ENCODE data around the gene TIE1. TPM values are rescaled to one million over a fixed set of nuclear protein-coding genes. Genes with fewer than 3 reads are reported as not detected.

TIE1 gene
- total and polyA plus RNA-seq, 9 donors, result 6.4 to 29.3 (median 11.5) TPM

GRCh38 chr1:43337588-43337987, 36.8 kb downstream of the TIE1 start, which contains the start of gene MPL:
MPL (plus strand) TSS chr1:43337818; CDS start chr1:43337849, 31 bp downstream.
- no peaks in the 10 kb centered on the region for H3K4me1 ChIP-seq (ENCODE audit: insufficient read depth)
- TF ChIP-seq CTCF (IDR thresholded peaks at IDR 0.05), result no peak
- no peak for TF ChIP-seq POLR2A (IDR thresholded peaks at IDR 0.05)
- TF ChIP-seq EP300 (IDR thresholded peaks at IDR 0.05), result no peak
- H3K27me3 ChIP-seq, result no peaks in the 10 kb centered on the region
- H3K36me3 ChIP-seq, result no peaks in the 10 kb centered on the region
- 68 to 90% (median 75%) methylated on average over 3 of the region's 3 CpGs for WGBS, 3 donors
- no peaks in the 10 kb centered on the region for H3K9me3 ChIP-seq
- H3K4me3 ChIP-seq, result no peak within 1 kb of the TSS
- H3K27ac ChIP-seq, result no peak within 1 kb of the TSS
- DNase-seq, result no peak
- intact Hi-C loops (cut with DNase I), result no loop called here

DNA sequence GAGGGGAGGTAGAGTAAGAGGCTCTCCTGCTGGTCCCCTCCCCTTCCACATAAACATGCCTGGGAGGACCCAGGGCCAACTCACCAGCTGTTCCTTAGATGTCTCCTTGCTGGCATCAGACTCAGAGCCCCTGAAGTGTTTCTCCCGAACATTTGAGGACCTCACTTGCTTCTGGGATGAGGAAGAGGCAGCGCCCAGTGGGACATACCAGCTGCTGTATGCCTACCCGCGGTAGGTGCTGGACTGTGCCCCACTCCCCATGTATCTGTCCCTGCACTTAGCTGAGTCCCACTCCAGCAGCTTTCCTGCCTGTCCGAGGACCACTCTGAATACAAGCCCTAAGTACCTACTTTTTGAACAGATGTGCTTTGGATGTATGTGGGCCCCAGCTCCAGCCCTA, 37.2 kb downstream of the TIE1 start:
- no peak overlapping the region for H3K4me3 ChIP-seq
- H3K36me3 ChIP-seq, result no peaks in the 10 kb centered on the region
- no peak for TF ChIP-seq CTCF (IDR thresholded peaks at IDR 0.05)
- no peak for TF ChIP-seq POLR2A (IDR thresholded peaks at IDR 0.05)
- no peak for TF ChIP-seq EP300 (IDR thresholded peaks at IDR 0.05)
- no peak for DNase-seq
- no peaks in the 10 kb centered on the region for H3K9me3 ChIP-seq
- no peak overlapping the region for H3K27ac ChIP-seq
- 72 to 79% (median 77%) methylated on average over 5 of the region's 5 CpGs for WGBS, 3 donors
- no peaks in the 10 kb centered on the region for H3K27me3 ChIP-seq
- H3K4me1 ChIP-seq (ENCODE audit: insufficient read depth), result no peaks in the 10 kb centered on the region
- intact Hi-C loops (cut with DNase I), result no loop called here

- no peaks in the 10 kb centered on the region for H3K36me3 ChIP-seq
- no peaks in the 10 kb centered on the region for H3K9me3 ChIP-seq
- 92 to 98% (median 92%) methylated on average over 6 of the region's 6 CpGs for WGBS, 3 donors
- H3K27ac ChIP-seq, result no peak overlapping the region
- H3K27me3 ChIP-seq, result no peaks in the 10 kb centered on the region
- no peak overlapping the region for H3K4me3 ChIP-seq
- TF ChIP-seq EP300 (IDR thresholded peaks at IDR 0.05) (no peak), CTCF (IDR thresholded peaks at IDR 0.05) (no peak), POLR2A (IDR thresholded peaks at IDR 0.05) (no peak)
- H3K4me1 ChIP-seq (ENCODE audit: insufficient read depth), result peaks cover 1% of the 10 kb centered on the region
- intact Hi-C loops (cut with DNase I), result no loop called here
- no peak for DNase-seq
Measured at GRCh38 chr1:43339584-43340232, 38.9 kb downstream of the TIE1 start.

- TF ChIP-seq CTCF (IDR thresholded peaks at IDR 0.05) (no peak), POLR2A (IDR thresholded peaks at IDR 0.05) (no peak), EP300 (IDR thresholded peaks at IDR 0.05) (no peak)
- WGBS, 3 donors, result 62 to 78% (median 63%) methylated on average over 1 of the region's 1 CpG
Measured at GRCh38 chr1:43340559-43340958, 39.8 kb downstream of the TIE1 start.

More at GRCh38 chr1:43340559-43340958, 39.8 kb downstream of the TIE1 start:
- H3K9me3 ChIP-seq, result no peaks in the 10 kb centered on the region
- no peaks in the 10 kb centered on the region for H3K36me3 ChIP-seq
- H3K4me3 ChIP-seq, result no peak overlapping the region
- H3K4me1 ChIP-seq (ENCODE audit: insufficient read depth), result peaks cover 3% of the 10 kb centered on the region
- no peak overlapping the region for H3K27ac ChIP-seq
- DNase-seq, result no peak
- H3K27me3 ChIP-seq, result no peaks in the 10 kb centered on the region
- intact Hi-C loops (cut with DNase I), result no loop called here

Measured in ovary (tissue), 9 donors.